ENCODE results near the gene VPS13D. TPM values are rescaled to one million over a fixed set of nuclear protein-coding genes. Genes with fewer than 3 reads are reported as not detected.
A peak's percentile ranks its signal among the peaks of the same experiment; 100 is the strongest.

VPS13D gene
- total and polyA plus RNA-seq, 2 of the 4 experiments (the other 2 are of a cell fraction) = 9.0 to 16.3 TPM

- Histone ChIP-seq H2AFZ (replicated peaks; ENCODE audit: low read length, poor library complexity) (no peak overlapping the region), H3K9me3 (ENCODE audit: control insufficient read depth, insufficient read depth, low read length) (peaks cover 2% of the 10 kb centered on the region; the same call in 1 of the 2 replicates), H4K20me1 (ENCODE audit: insufficient read depth, low read length) (no peaks in the 10 kb centered on the region), H3K18ac (ENCODE audit: low read depth, low read length) (no peak overlapping the region), H4K8ac (ENCODE audit: low read depth in 2 of 2, low read length in 2 of 2) (no peak overlapping the region; a peak in 1 of 4 replicates), H2BK20ac (ENCODE audit: low read depth, low read length) (peak overlapping the region; percentile 38), H3K23ac (ENCODE audit: low read depth, low read length) (no peak overlapping the region), H3K27ac (ENCODE audit: insufficient read depth, low read length) (no peak overlapping the region), H3K36me3 (ENCODE audit: control insufficient read depth, insufficient read depth, low read length) (no peaks in the 10 kb centered on the region), H2AK5ac (ENCODE audit: low read depth, low read length) (peak overlapping the region; percentile 75), H3K4me1 (ENCODE audit: control insufficient read depth, insufficient read depth, low read length) (peaks cover 28% of the 10 kb centered on the region), H3K9ac (ENCODE audit: low read depth, low read length) (no peak overlapping the region), H3K56ac (ENCODE audit: extremely low read depth, insufficient read depth, low read length) (no peak overlapping the region), H3K9me1 (ENCODE audit: insufficient read depth, low read length) (peaks cover 4% of the 10 kb centered on the region), H4K91ac (ENCODE audit: insufficient read depth, low read depth, low read length) (peak overlapping the region; percentile 84), H2BK120ac (ENCODE audit: low read depth, low read length) (peak overlapping the region; percentile 70), H2BK5ac (ENCODE audit: low read depth, low read length, poor library complexity, severe bottlenecking) (no peak overlapping the region), H3K4me2 (ENCODE audit: low read depth, low read length) (no peak overlapping the region), H3K4ac (ENCODE audit: low read depth, low read length) (peak overlapping the region; percentile 88), H3K27me3 (ENCODE audit: control insufficient read depth, insufficient read depth, low read length) (no peaks in the 10 kb centered on the region), H3K14ac (replicated peaks; ENCODE audit: low read depth, low read length) (no peak overlapping the region), H2AK9ac (replicated peaks; ENCODE audit: low read depth, low read length, poor library complexity) (peak overlapping the region; percentile 15), H2BK15ac (ENCODE audit: low read depth, low read length) (0 out of 3 replicates have a peak overlapping the region, but pooled peaks have one; percentile 80), H4K5ac (ENCODE audit: low read depth, low read length) (no peak overlapping the region), H3K79me1 (ENCODE audit: low read depth in 1 of 2, low read length in 2 of 2) (no peaks in the 10 kb centered on the region), H3K4me3 (ENCODE audit: insufficient read depth, low read depth, low read length) (no peak overlapping the region)
- DNase-seq = no peak
- in situ Hi-C loops (cut with MboI; ENCODE audit: low sequenced_read_pairs) = loop anchor here (10.0 kb wide), 1 partner anchor 61 kb away; the partner anchor contains the start of gene DHRS3
- ChIA-PET POLR2A (ENCODE audit: unreplicated experiment) (no interaction called here), CTCF (interaction anchor here (0.6 kb wide), 1 partner anchor 51 kb away, joined by 4 read pairs; no protein-coding TSS in a partner anchor)
- intact Hi-C loops (cut with micrococcal nuclease) = no loop called here
- 73% methylated on average over 1 of the region's 3 CpGs; no CpG with 5 or more reads in 1 of the 2 experiments for WGBS, 2 experiments (ENCODE audit: extremely low coverage in 2 of 2, insufficient read length in 1 of 2)
- TF ChIP-seq USF2 (IDR thresholded peaks at IDR 0.05; ENCODE audit: low read depth, low read length) = peak; percentile 70
- no peak for TF ChIP-seq ELK1 (IDR thresholded peaks at IDR 0.05; ENCODE audit: borderline replicate concordance, low read depth, low read length)
- no TSS peak for BruUV-seq (replicated peaks)
- no peak for ATAC-seq (ENCODE audit: low read depth)
- dilution Hi-C loops (cut with HindIII; ENCODE audit: low sequenced_read_pairs, unreplicated experiment) = no loop called here
These were observed 324.1 kb downstream of the VPS13D start for GRCh38 chr1:12553963-12554362.
